GM19023 (cell line): Measurements from ENCODE around the gene RPUSD3.
"Not testable (repeated sequence)": the region's sequence is repeated elsewhere in the genome, so short reads cannot be mapped to it uniquely, and the experiment has no call there.

Experiments
- ATAC-seq: cut with Tn5 transposase; IDR thresholded peaks from one replicate; pipeline ENCODE4 v1.9.1; 2021; ENCODE audit warnings: mild to moderate bottlenecking, moderate library complexity; ENCODE audit not compliant: unreplicated experiment

Gene RPUSD3

DNA sequence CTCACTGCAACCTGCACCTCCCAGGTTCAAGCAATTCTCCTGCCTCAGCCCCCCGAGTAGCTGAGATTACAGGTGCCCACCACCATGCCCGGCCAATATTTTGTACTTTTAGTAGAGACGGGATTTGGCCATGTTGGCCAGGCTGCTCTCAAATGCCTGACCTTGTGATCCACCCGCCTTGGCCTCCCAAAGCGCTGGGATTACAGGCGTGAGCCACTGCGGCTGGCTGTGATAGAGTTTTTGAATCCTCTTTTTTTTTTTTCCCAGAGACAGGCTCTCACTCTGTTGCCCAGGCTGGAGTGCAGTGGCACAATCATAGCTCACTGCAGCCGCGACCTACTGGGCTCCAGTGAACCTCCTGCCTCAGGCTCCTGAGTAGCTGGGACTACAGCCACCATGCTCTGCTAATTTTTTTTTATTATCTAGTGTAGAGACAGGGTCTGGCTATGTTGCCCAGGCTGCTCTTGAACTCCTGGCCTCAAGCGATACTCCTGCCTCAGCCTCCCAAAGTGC, 21.4 kb upstream of the RPUSD3 start:
- not testable (repeated sequence) for ATAC-seq

GRCh38 chr3:9864200-9864927, 20.6 kb upstream of the RPUSD3 start:
- no peak for ATAC-seq

GRCh38 chr3:9863058-9863772, 19.4 kb upstream of the RPUSD3 start:
- ATAC-seq = no peak

- peak; percentile 53 for ATAC-seq
These were observed 18.7 kb upstream of the RPUSD3 start for GRCh38 chr3:9862391-9863057.

DNA sequence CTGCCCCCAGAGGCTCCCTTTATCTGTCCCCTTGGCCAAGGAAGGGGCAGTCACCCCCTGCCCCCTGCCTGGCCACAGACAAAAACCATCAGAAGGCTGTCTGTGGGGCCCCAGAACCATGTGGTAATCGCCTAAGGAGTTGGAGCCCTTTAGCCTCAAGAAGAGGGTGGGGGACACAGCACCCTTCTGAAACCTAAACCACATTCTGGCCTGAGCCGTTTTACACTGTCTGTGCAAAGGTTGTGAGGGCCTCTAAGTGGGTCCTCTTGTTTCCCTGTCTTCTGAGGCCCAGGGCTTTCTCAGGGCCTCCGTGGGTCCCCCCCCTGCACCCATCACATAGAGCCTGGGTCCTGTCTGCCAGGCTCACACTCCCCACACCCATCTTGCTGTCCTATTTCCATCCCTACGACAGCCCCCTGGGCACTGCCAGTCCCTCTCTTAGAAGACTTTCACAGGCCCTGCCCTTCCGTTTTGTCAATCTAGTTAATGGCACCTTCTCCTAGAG, 17.9 kb upstream of the RPUSD3 start:
- ATAC-seq = no peak

- ATAC-seq = no peak
These were observed 17.4 kb upstream of the RPUSD3 start for GRCh38 chr3:9861201-9861600.

DNA sequence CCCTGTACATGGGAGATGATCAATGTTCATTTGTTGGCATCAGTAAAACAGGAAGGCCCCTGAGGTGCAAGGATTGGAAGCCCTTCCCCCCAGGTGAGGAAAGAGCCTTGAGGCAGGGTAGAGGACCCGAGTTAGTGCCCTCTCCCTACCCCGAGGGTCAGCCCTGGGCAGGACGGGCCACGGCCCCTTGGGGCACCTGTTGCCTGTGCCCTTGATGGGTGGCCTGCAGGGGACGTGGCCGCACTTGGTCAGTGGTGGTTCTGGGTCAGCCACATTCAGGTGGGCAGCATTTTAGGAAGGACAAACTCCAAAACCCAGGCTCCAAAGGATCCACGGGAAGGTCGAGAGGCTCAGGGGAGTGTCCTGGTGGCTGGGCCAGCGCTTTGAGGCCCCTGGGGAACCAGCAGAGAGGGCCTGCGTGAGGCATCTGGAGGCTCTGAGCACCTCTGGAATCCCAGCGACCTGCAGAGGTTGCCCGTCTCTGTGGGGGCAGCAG, 15.8 kb upstream of the RPUSD3 start:
- ATAC-seq = no peak

GRCh38 chr3:9855594-9855993, 11.8 kb upstream of the RPUSD3 start:
- ATAC-seq = no peak

DNA sequence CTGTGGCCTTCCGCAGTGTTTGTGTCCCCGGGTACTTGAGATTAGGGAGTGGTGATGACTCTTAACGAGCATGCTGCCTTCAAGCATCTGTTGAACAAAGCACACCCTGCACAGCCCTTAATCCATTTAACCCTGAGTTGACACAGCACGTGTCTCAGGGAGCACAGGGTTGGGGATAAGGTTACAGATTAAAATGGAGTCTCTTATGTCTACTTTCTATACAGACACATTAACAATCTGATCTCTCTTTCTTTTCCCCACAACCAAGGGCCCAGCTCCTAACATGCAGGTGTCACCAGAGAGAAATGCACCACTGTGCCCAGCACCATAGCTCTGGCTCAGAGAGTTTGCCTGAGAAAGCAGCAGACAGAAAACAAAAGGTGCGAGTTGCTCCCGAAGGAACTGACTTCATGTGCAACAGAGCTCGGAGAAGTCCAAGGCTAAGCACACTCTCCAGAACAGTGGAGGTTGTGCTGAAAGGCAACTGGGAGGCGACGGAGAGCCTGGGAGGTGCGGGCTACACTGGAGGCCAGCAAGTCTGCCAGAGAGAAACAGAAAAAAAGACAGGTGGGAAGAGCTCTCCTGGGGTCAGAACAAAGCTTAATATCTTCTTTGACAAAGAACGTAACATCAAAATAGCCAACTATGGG, 10.6 kb upstream of the RPUSD3 start:
- ATAC-seq = not testable (repeated sequence)

GRCh38 chr3:9852528-9852927, 8.7 kb upstream of the RPUSD3 start:
- no peak for ATAC-seq

- not testable (repeated sequence) for ATAC-seq
These were observed 8.1 kb upstream of the RPUSD3 start for GRCh38 chr3:9851926-9852325.

DNA sequence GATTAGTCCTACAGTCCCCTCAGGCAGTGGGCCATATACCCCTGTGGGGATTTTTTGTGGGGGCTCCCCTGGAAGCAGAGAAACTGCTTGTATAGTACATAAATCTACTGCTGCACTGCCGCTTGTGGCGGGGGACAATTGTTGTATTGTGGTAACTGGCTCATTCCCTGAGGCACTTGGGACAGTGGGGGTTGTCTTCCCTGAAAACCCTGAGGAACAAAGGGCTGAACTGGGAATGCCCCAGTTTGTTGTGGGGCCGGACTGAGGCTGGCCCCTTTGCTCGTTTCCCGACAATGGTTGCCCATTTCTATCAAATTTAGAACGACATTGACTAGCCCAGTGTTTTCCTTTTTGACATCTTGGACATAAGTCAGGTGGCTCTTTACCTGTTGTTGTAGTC, 7.6 kb upstream of the RPUSD3 start:
- ATAC-seq = not testable (repeated sequence)

- ATAC-seq = not testable (repeated sequence)
These were observed 5.1 kb upstream of the RPUSD3 start for GRCh38 chr3:9848860-9849259.

- ATAC-seq = not testable (repeated sequence)
These were observed 4.1 kb upstream of the RPUSD3 start for GRCh38 chr3:9847870-9848269.

GRCh38 chr3:9846931-9847488, 3.2 kb upstream of the RPUSD3 start:
- no peak for ATAC-seq

- no peak for ATAC-seq
These were observed 2.4 kb upstream of the RPUSD3 start for GRCh38 chr3:9846231-9846630.

DNA sequence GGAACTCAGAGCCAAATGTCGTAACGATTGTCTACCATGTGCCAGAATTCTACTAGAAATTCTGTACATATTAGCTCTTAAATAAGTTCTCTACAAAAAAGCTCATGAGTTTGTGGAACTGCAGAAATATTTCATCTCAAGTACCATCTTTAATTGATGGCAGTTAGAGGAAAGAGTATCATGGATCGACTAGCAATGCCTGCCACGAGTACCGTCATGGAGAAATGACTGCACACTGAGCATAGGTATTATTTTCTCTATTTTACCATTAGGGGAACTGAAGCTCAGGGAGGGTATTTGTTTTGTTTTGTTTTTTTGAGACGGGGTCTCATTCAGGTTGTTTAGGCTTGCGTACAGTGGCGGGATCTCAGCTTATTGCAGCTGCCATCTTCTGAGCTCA, 2.8 kb downstream of the RPUSD3 start:
- no peak for ATAC-seq

- no peak for ATAC-seq
These were observed 5.0 kb downstream of the RPUSD3 start for GRCh38 chr3:9838856-9839255.

GRCh38 chr3:9837701-9838582, 5.9 kb downstream of the RPUSD3 start:
- ATAC-seq = no peak
